Muscle of arm (tissue), 12 donors: Measurements from ENCODE around the gene NMRK2. TPM values are rescaled to one million over a fixed set of nuclear protein-coding genes. Genes with fewer than 3 reads are reported as not detected.
"Not testable (repeated sequence)": the region's sequence is repeated elsewhere in the genome, so short reads cannot be mapped to it uniquely, and the experiment has no call there.

Experiments
- DNase-seq: peaks from one replicate; pipeline ENCODE4 v3.0.0-alpha.2; 2013
- polyA plus RNA-seq, 12 donors: library from polyadenylated mRNA; unstranded; fragments of 120-200 nt; gene quantifications; one replicate each; pipeline ENCODE4 v1.2.1, GENCODE V29; 2013; ENCODE audit not compliant: insufficient read length in 12 of 12

NMRK2 gene
- polyA plus RNA-seq, 12 donors: 89.1 to 304 (median 222) TPM; not detected in 1

- DNase-seq: no peak
These were observed 9.0 kb upstream of the NMRK2 start for GRCh38 chr19:3923912-3924311.

DNA sequence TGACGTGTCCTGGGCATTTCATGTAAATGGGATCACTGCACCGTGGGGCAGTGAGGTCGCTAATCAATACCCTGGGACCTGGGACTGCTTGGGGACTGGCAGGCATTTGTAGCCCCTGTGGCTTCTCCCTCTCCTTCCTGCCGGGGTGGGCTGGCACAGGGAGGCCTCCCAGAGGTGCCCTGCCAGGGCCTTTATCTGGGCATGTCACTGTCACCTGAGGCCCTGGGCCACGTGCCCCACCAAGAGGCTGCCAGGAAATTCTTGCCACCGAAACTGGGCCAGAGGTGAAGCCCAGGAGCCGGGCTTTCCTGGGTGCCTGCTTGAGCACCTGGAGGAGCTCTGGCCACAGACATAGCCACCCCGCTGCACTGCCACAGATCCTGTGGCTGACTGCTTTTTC is 1.8 kb upstream of the NMRK2 start:
- DNase-seq: no peak

GRCh38 chr19:3936506-3937442 is 3.9 kb downstream of the NMRK2 start:
- no peak for DNase-seq

DNA sequence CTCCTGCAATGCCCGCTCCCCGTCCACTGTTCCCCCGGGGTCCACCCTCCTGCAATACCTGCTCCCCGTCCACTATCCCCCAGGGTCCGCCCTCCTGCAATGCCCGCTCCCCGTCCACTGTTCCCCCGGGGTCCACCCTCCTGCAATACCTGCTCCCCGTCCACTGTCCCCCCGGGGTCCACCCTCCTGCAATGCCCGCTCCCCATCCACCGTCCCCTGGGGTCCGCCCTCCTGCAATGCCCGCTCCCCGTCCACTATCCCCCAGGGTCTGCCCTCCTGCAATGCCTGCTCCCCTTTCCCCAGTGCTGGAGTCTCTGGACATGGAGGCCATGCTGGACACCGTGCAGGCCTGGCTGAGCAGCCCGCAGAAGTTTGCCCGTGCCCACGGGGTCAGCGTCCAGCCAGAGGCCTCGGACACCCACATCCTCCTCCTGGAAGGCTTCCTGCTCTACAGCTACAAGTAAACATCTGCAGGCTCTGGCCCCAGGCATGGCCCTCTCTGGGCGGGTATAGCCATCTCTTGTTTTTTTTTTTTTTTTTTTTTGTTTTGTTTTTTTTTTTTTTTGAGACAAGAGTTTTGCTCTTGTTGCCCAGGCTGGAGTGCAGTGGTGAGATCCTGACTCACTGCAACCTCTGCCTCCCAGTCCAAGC is 5.6 kb downstream of the NMRK2 start:
- DNase-seq: not testable (repeated sequence)

- no peak for DNase-seq
These were observed 10.0 kb downstream of the NMRK2 start for GRCh38 chr19:3942790-3943409.

DNA sequence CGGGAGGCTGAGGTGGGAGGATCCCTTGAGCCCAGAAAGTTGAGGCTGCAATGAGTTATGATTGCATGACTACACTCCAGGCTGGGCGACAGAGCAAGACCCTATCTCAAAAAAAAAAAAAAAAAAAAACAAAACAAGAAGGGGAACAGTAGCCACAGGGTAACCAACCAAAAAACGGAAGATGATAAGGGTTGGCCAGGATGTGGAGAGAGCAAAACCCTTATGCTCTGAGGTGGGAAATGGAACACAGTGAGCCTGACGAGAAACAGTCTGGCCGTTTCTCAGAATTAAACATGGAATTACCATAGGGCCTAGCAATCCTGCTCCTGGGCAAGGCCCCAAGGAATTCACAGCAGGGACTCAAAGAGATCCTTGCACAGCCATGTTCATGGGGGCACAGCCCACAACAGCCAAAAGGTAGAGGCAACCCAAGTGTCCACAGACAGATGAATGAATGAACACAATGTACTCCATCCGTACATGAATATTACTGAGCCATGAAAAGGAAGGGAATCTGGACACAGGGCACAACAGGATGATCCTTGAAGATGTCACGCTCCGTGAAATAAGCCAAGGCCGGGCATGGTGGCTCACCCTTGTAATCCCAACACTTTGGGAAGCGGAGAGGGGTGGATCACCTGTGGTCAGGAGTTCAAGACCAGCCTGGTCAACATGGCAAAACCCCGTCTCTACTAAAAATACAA is 11.3 kb downstream of the NMRK2 start:
- DNase-seq: no peak

DNA sequence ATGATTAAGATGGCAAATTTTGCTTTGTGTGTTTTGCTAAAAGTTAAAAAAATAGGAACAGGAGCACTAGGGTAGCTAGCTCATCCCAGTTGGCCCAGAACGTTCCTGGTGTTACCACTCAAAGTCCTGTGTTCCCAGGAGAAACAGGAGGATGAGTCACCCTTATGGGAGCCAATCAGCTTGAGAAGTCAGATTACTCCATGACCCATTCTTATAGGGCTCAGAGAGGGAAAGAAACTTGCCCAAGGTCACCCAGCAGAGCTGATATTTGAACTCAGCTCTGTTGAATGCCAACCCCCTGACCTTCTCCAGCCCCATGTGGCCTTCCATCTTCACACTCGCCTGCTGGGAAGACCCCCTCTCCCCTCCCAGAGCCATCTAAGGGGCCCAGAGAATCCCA is 13.0 kb downstream of the NMRK2 start:
- no peak for DNase-seq

GRCh38 chr19:3947316-3947933 is 14.6 kb downstream of the NMRK2 start:
- not testable (repeated sequence) for DNase-seq

DNA sequence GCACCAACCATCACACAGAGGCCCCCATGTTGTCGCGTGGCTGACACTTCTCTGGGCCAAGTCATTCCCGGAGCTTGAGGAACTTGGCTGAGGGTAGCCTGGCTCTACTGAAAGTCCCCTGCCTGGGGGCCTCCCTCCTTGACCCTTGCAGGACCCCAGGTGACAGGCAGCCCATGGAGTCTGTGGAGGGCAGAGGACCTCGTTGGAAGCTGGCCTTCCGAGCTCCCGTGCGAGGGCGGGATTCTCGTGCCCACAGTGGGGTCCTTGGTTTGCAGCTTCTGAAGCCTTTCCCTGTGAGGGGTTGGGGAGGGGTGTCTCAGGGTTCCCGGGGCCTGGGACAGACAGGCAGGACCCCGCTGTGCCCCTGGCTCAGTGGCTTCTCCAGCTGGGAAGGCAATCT is 16.4 kb downstream of the NMRK2 start:
- no peak for DNase-seq

GRCh38 chr19:3949997-3950859 is 17.4 kb downstream of the NMRK2 start:
- no peak for DNase-seq

DNA sequence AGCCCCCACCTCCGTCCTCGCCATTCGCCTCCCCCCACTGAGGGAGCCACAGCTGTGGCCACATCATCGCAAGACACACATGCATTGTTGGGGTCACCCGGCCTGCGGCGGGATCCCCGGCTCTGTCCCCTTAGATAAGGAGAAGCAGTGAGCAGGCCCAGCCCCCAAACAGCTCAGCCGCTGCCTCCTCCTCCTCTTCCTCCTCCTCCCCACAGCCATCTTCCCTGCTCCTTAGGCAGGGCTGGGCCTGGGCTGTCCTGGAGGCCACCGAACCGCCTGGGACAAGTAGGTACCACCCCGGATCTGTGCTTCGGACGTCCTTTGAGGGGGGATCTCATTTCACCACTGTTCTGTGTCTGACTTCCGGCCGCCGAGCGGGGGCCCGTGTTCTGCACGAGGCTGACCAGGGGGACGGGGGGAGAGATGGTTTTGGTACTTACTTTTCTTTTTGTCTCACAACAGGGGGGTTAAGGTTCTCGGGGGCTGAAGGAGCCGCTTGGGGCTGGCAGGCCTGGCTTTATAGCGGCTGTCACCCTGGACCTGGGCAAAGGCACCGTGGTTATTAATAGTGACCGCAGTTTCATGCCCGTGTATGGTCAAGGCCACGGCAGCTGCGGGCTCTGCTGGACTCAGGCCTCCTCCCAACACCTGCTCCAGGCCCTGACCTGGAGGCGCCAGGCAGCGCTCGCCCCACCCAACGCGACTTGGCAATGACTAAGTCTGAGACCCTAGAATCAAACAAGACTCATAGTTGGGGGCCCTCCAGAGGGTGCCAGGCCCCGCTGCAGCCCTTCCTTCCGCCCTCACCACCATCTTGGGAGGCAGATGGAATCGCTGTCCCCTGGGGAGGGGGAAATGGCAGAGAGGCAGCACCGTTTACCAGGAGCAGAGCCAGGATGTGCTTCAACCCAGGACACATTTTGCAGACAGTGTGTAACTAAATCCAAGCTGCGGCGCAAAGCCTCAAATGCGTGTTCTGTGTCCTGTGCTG is 18.3 kb downstream of the NMRK2 start:
- no peak for DNase-seq

GRCh38 chr19:3952755-3953276 is 19.9 kb downstream of the NMRK2 start:
- not testable (repeated sequence) for DNase-seq

DNA sequence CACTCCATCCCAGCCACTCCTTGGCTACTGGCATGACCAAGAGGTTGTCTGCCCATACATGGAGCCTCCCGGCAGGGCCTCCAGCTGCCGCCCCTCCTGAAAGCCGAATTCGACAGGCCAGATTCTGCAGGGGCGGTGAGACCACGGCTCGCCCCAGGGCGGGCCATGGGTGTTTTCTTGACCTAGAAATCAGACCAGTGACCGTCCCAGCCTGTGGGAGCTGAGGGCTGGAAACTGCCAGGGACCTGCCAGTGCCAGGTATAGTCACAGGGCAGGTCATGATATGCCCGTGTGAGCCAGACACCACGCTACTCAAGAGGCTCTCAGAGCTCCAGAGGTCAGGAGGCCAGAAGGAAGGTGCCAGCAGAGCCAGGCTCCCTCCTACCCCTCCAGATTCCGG is 21.2 kb downstream of the NMRK2 start:
- no peak for DNase-seq

- DNase-seq: not testable (repeated sequence)
These were observed 22.4 kb downstream of the NMRK2 start for GRCh38 chr19:3955276-3955675.

DNA sequence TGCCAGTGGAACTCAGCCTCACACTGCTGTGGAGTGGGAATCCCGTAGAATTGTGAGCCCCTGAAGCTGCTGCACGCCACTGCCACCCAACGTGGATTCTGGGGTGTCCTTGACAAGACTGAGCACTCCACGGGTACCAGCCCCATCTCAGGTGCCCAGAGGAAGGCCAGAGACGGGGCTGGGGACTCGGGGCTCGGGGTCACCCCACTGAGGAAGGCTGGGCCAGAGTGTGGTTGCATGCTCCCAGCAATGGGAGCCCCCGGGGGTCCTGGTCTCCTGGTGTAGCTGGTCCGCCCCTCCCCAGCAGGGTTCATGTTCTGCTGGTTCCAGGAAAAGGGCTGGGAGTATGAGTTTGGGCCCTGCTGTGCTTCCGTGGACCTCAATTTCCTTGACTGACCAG is 22.8 kb downstream of the NMRK2 start:
- no peak for DNase-seq

GRCh38 chr19:3958836-3959765 is 26.2 kb downstream of the NMRK2 start:
- DNase-seq: no peak

GRCh38 chr19:3959766-3960131 is 26.9 kb downstream of the NMRK2 start:
- DNase-seq: no peak

DNA sequence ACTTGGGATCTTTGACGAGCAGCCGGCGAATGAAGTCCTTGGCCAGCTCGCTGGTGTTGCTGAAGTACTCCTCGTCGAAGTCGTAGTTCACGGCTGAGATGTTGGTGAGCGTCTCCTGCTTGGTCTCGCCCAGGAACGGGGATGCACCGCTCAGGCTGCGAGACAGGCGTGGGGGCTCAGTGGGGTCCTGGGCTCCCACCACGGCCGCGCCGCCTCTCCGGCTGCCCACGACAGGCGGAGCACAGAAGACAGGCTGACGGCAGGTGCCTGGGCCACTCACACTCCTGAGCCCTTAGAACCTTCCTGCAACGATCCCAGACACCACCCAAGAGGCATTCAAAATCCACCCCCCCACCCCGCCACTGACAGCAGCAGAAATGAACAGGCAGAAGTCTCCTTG is 28.1 kb downstream of the NMRK2 start:
- no peak for DNase-seq
